Inferior parietal cortex (tissue), 1 donor: ENCODE measurements around the gene MICALL2.

Source experiments
- DNase-seq: peaks from one replicate; pipeline ENCODE4 v3.0.0-alpha.2; 2016; ENCODE audit errors: extremely low spot score

Gene MICALL2

GRCh38 chr7:1415389-1415990, 43.8 kb downstream of the MICALL2 start:
- no peak for DNase-seq

GRCh38 chr7:1413936-1414639, 45.2 kb downstream of the MICALL2 start:
- no peak for DNase-seq

GRCh38 chr7:1412322-1413261, 46.7 kb downstream of the MICALL2 start:
- peak; percentile 69 for DNase-seq

- DNase-seq: no peak
Observed at GRCh38 chr7:1411414-1411813, 47.9 kb downstream of the MICALL2 start.

GRCh38 chr7:1410992-1411391, 48.3 kb downstream of the MICALL2 start:
- DNase-seq: no peak

- DNase-seq: no peak
Observed at GRCh38 chr7:1409555-1409954, 49.7 kb downstream of the MICALL2 start.

GRCh38 chr7:1408466-1408865, 50.8 kb downstream of the MICALL2 start:
- no peak for DNase-seq

GRCh38 chr7:1407892-1408291, 51.4 kb downstream of the MICALL2 start:
- DNase-seq: no peak

- no peak for DNase-seq
Observed at GRCh38 chr7:1404898-1405548, 54.2 kb downstream of the MICALL2 start.

GRCh38 chr7:1404460-1404809, 54.8 kb downstream of the MICALL2 start:
- no peak for DNase-seq

GRCh38 chr7:1403638-1404459, 55.4 kb downstream of the MICALL2 start:
- DNase-seq: no peak

- DNase-seq: no peak
Observed at GRCh38 chr7:1402791-1403637, 56.3 kb downstream of the MICALL2 start.

- no peak for DNase-seq
Observed at GRCh38 chr7:1402110-1402790, 57.0 kb downstream of the MICALL2 start.

- DNase-seq: no peak
Observed at GRCh38 chr7:1401011-1401410, 58.3 kb downstream of the MICALL2 start.

- no peak for DNase-seq
Observed at GRCh38 chr7:1400371-1400770, 58.9 kb downstream of the MICALL2 start.

GRCh38 chr7:1397491-1398327, 61.6 kb downstream of the MICALL2 start:
- no peak for DNase-seq

- DNase-seq: no peak
Observed at GRCh38 chr7:1396195-1396594, 63.1 kb downstream of the MICALL2 start.

GRCh38 chr7:1395211-1396070, 63.8 kb downstream of the MICALL2 start:
- no peak for DNase-seq
